Astrocyte (in vitro differentiated cells and primary cell): ENCODE data around the gene NBPF1.
"Not testable (repeated sequence)": the region's sequence is repeated elsewhere in the genome, so short reads cannot be mapped to it uniquely, and the experiment has no call there.

ENCODE experiments used
- EZH2 ChIP-seq: IDR thresholded peaks from 2 replicates; pipeline ENCODE4 v1.6.1; 2012; ENCODE audit warnings: mild to moderate bottlenecking, low read length, inconsistent platforms; ENCODE audit not compliant: insufficient read depth
- TF ChIP-seq, protein P1 (sequence below): IDR thresholded peaks from 2 replicates; pipeline ENCODE4 v1.5.1; 2011; ENCODE audit warnings: low read depth, mild to moderate bottlenecking, inconsistent platforms, low read length, moderate library complexity; ENCODE audit not compliant: insufficient read depth

DNA sequence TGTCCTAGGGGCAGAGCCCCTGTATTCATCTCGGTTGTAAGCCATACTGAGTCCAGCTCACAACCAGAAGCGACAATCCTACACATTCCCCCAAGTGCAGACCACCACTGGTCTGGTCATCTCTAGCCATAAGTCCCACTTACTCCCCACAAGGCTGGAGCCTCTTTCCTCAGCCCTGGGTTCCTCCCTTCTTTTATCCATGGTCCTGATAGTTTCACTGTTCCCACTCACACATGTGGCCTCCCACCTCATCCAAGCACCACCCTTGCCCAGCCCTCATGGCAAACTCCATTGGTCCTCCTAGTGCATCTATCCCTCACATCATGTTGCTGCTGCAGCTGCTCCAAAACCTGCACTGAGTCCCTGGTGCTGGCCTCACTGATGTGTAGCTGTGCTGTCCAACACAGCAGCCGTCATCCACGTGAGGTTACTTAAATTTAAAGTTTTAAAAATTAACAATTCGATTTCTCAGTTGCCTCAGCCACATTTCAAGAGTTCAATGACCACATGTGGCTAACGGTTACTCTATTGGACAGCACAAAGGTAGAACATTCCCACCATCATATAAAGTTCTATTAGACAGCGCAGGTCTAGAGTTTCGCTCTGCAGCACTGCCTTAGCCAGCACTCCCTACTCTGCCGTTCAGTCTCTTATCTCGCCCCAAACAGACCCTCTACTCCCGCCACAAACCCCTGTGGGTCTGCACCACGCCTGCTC lies 30.3 kb upstream of the NBPF1 start:
- TF ChIP-seq, protein P1, sequence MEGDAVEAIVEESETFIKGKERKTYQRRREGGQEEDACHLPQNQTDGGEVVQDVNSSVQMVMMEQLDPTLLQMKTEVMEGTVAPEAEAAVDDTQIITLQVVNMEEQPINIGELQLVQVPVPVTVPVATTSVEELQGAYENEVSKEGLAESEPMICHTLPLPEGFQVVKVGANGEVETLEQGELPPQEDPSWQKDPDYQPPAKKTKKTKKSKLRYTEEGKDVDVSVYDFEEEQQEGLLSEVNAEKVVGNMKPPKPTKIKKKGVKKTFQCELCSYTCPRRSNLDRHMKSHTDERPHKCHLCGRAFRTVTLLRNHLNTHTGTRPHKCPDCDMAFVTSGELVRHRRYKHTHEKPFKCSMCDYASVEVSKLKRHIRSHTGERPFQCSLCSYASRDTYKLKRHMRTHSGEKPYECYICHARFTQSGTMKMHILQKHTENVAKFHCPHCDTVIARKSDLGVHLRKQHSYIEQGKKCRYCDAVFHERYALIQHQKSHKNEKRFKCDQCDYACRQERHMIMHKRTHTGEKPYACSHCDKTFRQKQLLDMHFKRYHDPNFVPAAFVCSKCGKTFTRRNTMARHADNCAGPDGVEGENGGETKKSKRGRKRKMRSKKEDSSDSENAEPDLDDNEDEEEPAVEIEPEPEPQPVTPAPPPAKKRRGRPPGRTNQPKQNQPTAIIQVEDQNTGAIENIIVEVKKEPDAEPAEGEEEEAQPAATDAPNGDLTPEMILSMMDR: not testable (repeated sequence)
- not testable (repeated sequence) for TF ChIP-seq EZH2
